ENCODE data around the gene RGS6.
A peak's percentile ranks its signal among the peaks of the same experiment; 100 is the strongest.

The RGS6 gene

GRCh38 chr14:72169521-72169920, 237.3 kb downstream of the RGS6 start:
- H3K4me3 ChIP-seq = no peak overlapping the region
- H3K9me3 ChIP-seq = peaks cover 4% of the 10 kb centered on the region; the same call in 1 of the 2 replicates
- no peaks in the 10 kb centered on the region for H4K20me1 ChIP-seq
- H3K36me3 ChIP-seq = no peaks in the 10 kb centered on the region
- H3K27me3 ChIP-seq = no peaks in the 10 kb centered on the region
- no peak overlapping the region for H3K27ac ChIP-seq
- peaks cover 43% of the 10 kb centered on the region for H3K4me1 ChIP-seq
- no peak for TF ChIP-seq Cebpa-rat (IDR thresholded peaks at IDR 0.05)
- no peak overlapping the region for H3K9ac ChIP-seq
- H3K4me2 ChIP-seq = peak overlapping the region; percentile 54

GRCh38 chr14:72172049-72172448, 239.8 kb downstream of the RGS6 start:
- Histone ChIP-seq H3K9me3 (peaks cover 3% of the 10 kb centered on the region; the same call in 1 of the 2 replicates), H3K4me2 (no peak overlapping the region), H3K27me3 (no peaks in the 10 kb centered on the region), H4K20me1 (no peaks in the 10 kb centered on the region), H3K9ac (no peak overlapping the region), H3K4me1 (peaks cover 24% of the 10 kb centered on the region), H3K4me3 (no peak overlapping the region), H3K27ac (no peak overlapping the region), H3K36me3 (no peaks in the 10 kb centered on the region)
- no peak for TF ChIP-seq Cebpa-rat (IDR thresholded peaks at IDR 0.05)

GRCh38 chr14:72172597-72172996, 240.4 kb downstream of the RGS6 start:
- H4K20me1 ChIP-seq = no peaks in the 10 kb centered on the region
- H3K4me1 ChIP-seq = peaks cover 24% of the 10 kb centered on the region
- no peak for TF ChIP-seq Cebpa-rat (IDR thresholded peaks at IDR 0.05)
- no peaks in the 10 kb centered on the region; the same call in 1 of the 2 replicates for H3K9me3 ChIP-seq
- H3K27ac ChIP-seq = no peak overlapping the region
- H3K4me2 ChIP-seq = no peak overlapping the region
- no peak overlapping the region for H3K4me3 ChIP-seq
- no peak overlapping the region for H3K9ac ChIP-seq
- no peaks in the 10 kb centered on the region for H3K27me3 ChIP-seq
- no peaks in the 10 kb centered on the region for H3K36me3 ChIP-seq

GRCh38 chr14:72173038-72173720, 240.9 kb downstream of the RGS6 start:
- H3K9ac ChIP-seq = no peak overlapping the region
- no peak overlapping the region for H3K4me2 ChIP-seq
- peaks cover 22% of the 10 kb centered on the region for H3K4me1 ChIP-seq
- H4K20me1 ChIP-seq = no peaks in the 10 kb centered on the region
- no peak overlapping the region for H3K4me3 ChIP-seq
- H3K27ac ChIP-seq = no peak overlapping the region
- no peaks in the 10 kb centered on the region for H3K36me3 ChIP-seq
- no peak for TF ChIP-seq Cebpa-rat (IDR thresholded peaks at IDR 0.05)
- H3K9me3 ChIP-seq = no peaks in the 10 kb centered on the region; the same call in 1 of the 2 replicates
- H3K27me3 ChIP-seq = no peaks in the 10 kb centered on the region

GRCh38 chr14:72177251-72177650, 245.0 kb downstream of the RGS6 start:
- Histone ChIP-seq H3K9me3 (peaks cover 7% of the 10 kb centered on the region; the same call in 1 of the 2 replicates), H3K4me1 (no peaks in the 10 kb centered on the region), H3K27ac (no peak overlapping the region), H3K36me3 (no peaks in the 10 kb centered on the region), H3K9ac (no peak overlapping the region), H3K27me3 (no peaks in the 10 kb centered on the region), H4K20me1 (no peaks in the 10 kb centered on the region), H3K4me2 (no peak overlapping the region), H3K4me3 (no peak overlapping the region)
- no peak for TF ChIP-seq Cebpa-rat (IDR thresholded peaks at IDR 0.05)

- no peak for TF ChIP-seq Cebpa-rat (IDR thresholded peaks at IDR 0.05)
- H3K27ac ChIP-seq = no peak overlapping the region
Measured at GRCh38 chr14:72178517-72178916, 246.3 kb downstream of the RGS6 start.

GRCh38 chr14:72182708-72183432, 250.6 kb downstream of the RGS6 start:
- Histone ChIP-seq H3K36me3 (no peaks in the 10 kb centered on the region), H3K4me1 (no peaks in the 10 kb centered on the region), H3K4me2 (no peak overlapping the region), H3K27me3 (no peaks in the 10 kb centered on the region), H3K9me3 (peaks cover 7% of the 10 kb centered on the region; the same call in 1 of the 2 replicates), H4K20me1 (no peaks in the 10 kb centered on the region), H3K9ac (no peak overlapping the region), H3K4me3 (no peak overlapping the region), H3K27ac (no peak overlapping the region)
- TF ChIP-seq Cebpa-rat (IDR thresholded peaks at IDR 0.05) = no peak

More at GRCh38 chr14:72178517-72178916, 246.3 kb downstream of the RGS6 start:
- Histone ChIP-seq H3K9ac (no peak overlapping the region), H4K20me1 (no peaks in the 10 kb centered on the region), H3K4me3 (no peak overlapping the region), H3K36me3 (no peaks in the 10 kb centered on the region), H3K4me2 (no peak overlapping the region), H3K9me3 (peaks cover 7% of the 10 kb centered on the region; the same call in 1 of the 2 replicates), H3K27me3 (no peaks in the 10 kb centered on the region), H3K4me1 (no peaks in the 10 kb centered on the region)

- H4K20me1 ChIP-seq = no peaks in the 10 kb centered on the region
- no peak for TF ChIP-seq Cebpa-rat (IDR thresholded peaks at IDR 0.05)
- no peak overlapping the region for H3K4me3 ChIP-seq
- no peak overlapping the region for H3K9ac ChIP-seq
- H3K9me3 ChIP-seq = peaks cover 6% of the 10 kb centered on the region; the same call in 1 of the 2 replicates
- no peak overlapping the region for H3K4me2 ChIP-seq
- H3K36me3 ChIP-seq = no peaks in the 10 kb centered on the region
- no peaks in the 10 kb centered on the region for H3K4me1 ChIP-seq
- H3K27me3 ChIP-seq = no peaks in the 10 kb centered on the region
- no peak overlapping the region for H3K27ac ChIP-seq
Measured at GRCh38 chr14:72183631-72184030, 251.4 kb downstream of the RGS6 start.

GRCh38 chr14:72186523-72186922, 254.3 kb downstream of the RGS6 start:
- no peak overlapping the region for H3K4me3 ChIP-seq
- H3K9me3 ChIP-seq = no peaks in the 10 kb centered on the region
- H4K20me1 ChIP-seq = no peaks in the 10 kb centered on the region
- H3K27ac ChIP-seq = no peak overlapping the region
- no peaks in the 10 kb centered on the region for H3K36me3 ChIP-seq
- no peaks in the 10 kb centered on the region for H3K4me1 ChIP-seq
- TF ChIP-seq Cebpa-rat (IDR thresholded peaks at IDR 0.05) = no peak
- no peaks in the 10 kb centered on the region for H3K27me3 ChIP-seq
- H3K4me2 ChIP-seq = no peak overlapping the region
- H3K9ac ChIP-seq = no peak overlapping the region
